HEK293 (cell line): ENCODE data around the gene RPS19.

Experiments
- CTCF ChIP-seq: fragments of 450-650 bp; formaldehyde crosslinking; IDR thresholded peaks from 2 replicates; pipeline ENCODE4 v1.5.1; 2016; ENCODE audit warnings: missing biosample characterization, missing genetic modification characterization
- PATZ1 ChIP-seq: fragments of 450-650 bp; formaldehyde crosslinking; IDR thresholded peaks from 2 replicates; pipeline ENCODE4 v1.5.1; 2016; ENCODE audit warnings: missing biosample characterization, missing genetic modification characterization
- TCF7L2 ChIP-seq: IDR thresholded peaks from 2 replicates; pipeline ENCODE4 v1.6.1; 2011; ENCODE audit warnings: low read depth, mild to moderate bottlenecking, inconsistent platforms, low read length, moderate library complexity, borderline replicate concordance
- ZNF274 ChIP-seq, 2 experiments: fragments of 200-500 bp in 1 of 2; fragments of 450-650 bp in 1 of 2; sonication (Bioruptor generic) in 1 of 2; formaldehyde crosslinking in 1 of 2; IDR thresholded peaks; 2 replicates each; pipeline versions ENCODE4 v1.5.1 to v1.6.1; 2014 to 2016; ENCODE audit warnings: borderline replicate concordance in 1 of 2, inconsistent platforms in 1 of 2, low read length in 1 of 2, missing biosample characterization in 1 of 2, missing genetic modification characterization in 1 of 2
- ZNF514 ChIP-seq: fragments of 450-650 bp; formaldehyde crosslinking; IDR thresholded peaks from 2 replicates; pipeline ENCODE4 v1.5.1; 2016; ENCODE audit warnings: missing biosample characterization, missing genetic modification characterization
- ZNF544 ChIP-seq: fragments of 450-650 bp; formaldehyde crosslinking; IDR thresholded peaks from 2 replicates; pipeline ENCODE4 v1.5.0; 2017; ENCODE audit warnings: missing biosample characterization, missing genetic modification characterization
- ZNF558 ChIP-seq: fragments of 450-650 bp; formaldehyde crosslinking; IDR thresholded peaks from 2 replicates; pipeline ENCODE4 v1.5.1; 2016; ENCODE audit warnings: missing biosample characterization, missing genetic modification characterization

GRCh38 chr19:41883463-41883820 lies 23.4 kb downstream of the RPS19 start:
- TF ChIP-seq CTCF (tag by site-specific recombination): no peak
- no peak for TF ChIP-seq ZNF544 (tag by site-specific recombination)
- TF ChIP-seq ZNF274 (IDR thresholded peaks at IDR 0.05; ENCODE audit: low read length): no peak
- TF ChIP-seq ZNF274 (tag by site-specific recombination; IDR thresholded peaks at IDR 0.05; ENCODE audit: borderline replicate concordance): no peak
- no peak for TF ChIP-seq TCF7L2
- no peak for TF ChIP-seq ZNF514 (tag by site-specific recombination)
- TF ChIP-seq PATZ1 (tag by site-specific recombination): no peak
- TF ChIP-seq ZNF558 (tag by site-specific recombination): no peak
